NCI-H345 treated with DMSO at 0.1 percent for 48 hours (cell line): ENCODE measurements around the gene FER.
"Not testable (repeated sequence)": the region's sequence is repeated elsewhere in the genome, so short reads cannot be mapped to it uniquely, and the experiment has no call there.

Experiments
- DNase-seq: peaks from one replicate; lab custom pipeline; 2025; ENCODE audit not compliant: unreplicated experiment; lab: John Stamatoyannopoulos, UW

FER gene

DNA sequence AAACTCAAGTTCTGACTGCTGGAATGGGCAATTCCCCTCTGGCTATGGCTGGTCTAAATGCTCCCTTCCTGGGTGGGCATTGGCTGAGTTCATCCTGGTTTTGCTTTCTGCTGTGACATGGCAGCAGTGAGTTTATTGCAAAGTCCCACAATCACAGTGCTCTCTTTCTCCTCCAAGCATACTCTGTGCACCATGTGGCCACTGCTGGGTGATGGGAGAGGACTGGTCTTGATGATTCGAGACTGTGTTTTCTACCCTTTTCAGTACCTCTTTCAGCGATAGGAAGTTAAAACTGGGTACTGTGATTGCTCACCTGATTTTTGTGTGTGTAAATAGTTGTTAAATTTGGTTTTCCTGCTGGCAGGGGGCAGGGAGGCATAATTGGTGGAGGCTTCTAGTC is 49.7 kb downstream of the FER start:
- no peak for DNase-seq

DNA sequence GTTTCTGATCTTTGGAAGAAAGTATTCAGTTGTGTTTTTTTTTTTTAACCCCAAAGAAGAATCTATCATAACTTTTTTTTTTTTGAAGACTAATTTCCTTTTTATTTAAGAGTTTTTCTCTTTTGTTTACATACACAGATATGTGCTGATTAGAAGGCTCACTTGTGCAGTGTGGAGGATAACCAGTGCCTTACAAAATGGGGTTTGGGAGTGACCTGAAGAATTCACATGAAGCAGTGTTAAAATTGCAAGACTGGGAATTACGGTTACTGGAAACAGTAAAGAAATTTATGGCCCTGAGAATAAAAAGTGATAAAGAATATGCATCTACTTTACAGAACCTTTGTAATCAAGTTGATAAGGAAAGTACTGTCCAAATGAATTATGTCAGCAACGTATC is 50.3 kb downstream of the FER start:
- DNase-seq: no peak

DNA sequence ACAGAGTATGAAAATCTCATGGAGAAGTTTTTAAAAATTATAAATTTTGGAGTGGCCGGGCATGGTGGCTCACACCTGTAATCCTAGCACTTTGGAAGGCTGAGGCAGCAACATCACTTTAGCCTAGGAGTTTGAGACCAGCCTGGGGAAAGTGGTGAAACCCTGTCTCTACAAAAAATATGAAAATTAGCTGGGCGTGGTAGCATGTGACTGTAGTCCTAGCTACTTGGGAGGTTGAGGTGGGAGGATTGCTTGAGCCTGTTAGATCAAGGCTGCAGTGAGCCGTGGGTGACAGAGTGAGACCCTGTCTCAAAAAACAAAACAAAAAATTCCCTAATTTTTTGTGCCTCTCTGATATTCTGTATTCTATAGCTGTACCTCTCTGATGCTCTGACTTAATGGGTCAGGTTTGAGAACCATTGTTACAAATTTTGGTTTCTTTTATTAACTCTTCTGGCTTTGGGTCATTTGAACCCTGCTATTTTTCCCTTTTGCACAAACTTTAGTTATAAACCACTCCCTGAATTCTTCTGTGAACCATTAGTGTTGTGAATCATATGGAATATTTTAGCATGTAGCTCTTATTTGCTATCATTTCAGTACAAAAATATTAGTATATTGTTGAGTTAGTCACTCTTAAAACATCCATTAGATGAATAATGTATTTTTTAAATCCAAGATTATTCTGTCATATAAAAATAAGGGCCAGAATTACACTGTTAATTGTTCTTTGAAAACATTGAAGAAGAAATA is 51.0 kb downstream of the FER start:
- DNase-seq: no peak

DNA sequence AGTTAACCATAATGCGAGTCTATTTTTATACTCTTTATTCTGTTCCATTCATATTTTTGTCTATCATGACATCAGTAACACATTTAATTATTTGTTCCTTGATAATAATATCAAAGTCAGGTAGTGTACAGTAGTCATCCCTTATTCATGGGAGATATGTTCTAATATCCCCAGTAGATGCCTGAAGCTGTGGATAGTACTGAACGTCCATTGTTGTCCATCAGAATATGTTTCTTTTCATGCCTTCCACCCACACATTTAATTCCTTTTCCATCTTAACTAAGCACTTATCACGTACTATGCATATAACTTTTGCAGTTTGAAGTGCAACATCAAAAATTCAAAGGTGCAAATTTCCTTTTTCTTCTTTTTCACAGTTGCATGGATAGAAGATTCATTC is 53.6 kb downstream of the FER start:
- no peak for DNase-seq

DNA sequence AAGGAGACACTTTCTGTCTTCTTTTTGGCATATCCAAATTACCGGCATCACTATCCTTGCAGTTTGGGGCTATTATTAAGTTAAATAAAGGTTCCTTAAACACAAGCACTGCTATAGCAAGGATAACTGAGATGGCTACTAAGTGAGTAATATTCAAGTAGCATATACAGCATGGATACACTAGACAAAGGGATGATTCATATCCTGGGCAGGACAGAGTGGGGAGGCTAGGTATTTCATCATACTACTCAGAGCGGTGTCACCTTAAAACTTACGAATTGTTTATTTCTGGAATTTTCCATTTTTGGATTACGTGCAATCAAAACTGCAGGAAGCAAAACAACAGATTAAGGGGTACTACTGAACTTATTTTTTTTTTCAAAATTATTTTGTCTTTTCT is 54.1 kb downstream of the FER start:
- no peak for DNase-seq

DNA sequence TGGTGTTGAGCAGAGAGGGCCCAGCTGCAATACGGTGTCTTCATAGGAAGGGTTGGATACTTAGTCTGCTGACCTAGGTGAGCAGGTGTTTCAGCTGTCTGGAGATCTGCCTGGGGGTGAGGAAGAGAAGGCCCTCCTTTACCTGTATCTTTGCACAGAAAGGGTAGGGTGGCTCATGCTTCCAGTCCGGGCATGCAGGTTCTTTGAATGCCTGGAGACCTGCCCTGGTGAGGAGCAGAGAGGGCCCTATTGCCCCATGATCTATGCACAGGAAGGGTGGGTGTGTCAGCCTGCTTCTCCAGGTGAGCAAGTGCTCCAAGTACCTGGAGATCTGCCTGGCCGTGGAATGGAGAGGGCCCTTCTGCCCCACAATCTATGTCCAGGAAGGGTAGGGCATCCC is 63.0 kb downstream of the FER start:
- no peak for DNase-seq

DNA sequence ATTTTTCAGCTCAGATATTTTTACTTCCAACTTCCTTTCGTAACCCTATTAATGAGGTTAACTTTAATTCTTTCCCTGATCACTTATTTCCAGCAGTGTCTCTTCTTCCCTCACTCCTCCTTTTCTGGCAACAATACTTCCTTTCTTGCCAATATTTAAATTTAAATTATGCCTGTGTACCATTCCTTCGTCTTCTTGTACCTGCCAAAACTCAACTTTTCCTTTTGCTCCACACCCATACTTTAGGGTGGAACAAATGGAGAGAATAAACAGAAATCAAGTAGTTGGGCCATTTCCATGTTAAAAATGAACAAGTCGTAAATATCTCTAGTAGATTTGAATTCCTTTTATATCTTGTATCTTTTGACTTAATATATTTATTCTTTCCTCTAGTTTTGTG is 66.0 kb downstream of the FER start:
- DNase-seq: no peak

DNA sequence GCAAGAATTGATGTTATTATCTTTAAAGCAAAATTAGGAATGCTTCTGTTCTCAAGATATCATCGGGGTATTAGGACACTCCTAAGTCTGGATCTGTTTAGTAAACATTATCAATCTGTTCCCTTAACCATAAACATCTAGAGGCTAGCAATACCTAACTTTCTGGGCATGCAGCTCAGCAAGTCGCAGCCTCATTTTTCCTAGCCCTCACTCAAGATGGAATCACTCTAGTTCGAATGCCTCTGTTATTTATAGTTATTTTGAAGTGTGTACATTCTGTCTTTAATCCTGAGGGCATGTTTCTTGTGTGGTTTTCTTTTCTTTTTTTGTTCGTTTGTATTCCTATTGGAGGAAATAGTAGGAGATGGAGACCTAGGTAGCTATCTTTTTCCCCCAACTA is 66.9 kb downstream of the FER start:
- no peak for DNase-seq

DNA sequence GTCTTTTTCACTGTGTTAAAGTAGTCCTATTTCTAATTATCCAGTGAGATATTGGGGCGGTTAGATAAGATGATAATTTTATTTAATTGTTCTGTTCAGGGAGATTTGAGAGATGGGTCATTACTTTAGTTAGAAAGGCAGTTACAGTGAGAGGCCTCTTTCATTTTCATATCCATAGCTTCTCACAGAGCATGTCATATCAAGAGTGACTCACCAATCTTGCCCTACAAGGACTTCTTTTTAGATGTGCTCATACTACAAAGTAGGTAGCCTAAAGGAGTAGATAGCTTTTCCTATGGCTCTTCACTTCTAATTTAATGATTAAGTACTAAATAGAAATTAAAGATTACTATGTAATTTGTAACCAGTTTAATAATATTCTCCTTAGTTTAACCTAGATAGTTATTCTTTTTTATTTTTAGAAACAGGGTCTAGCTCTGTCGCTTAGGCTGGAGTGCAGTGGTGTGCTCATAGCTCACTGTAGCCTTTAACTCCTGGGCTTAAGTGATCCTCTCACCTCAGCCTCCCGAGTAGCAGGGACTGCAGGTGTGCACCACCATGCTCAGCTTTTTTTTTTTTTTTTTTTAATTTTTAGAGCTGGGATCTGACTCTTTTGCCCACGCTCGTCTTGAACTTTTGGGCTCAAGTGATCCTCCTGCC is 71.0 kb downstream of the FER start:
- no peak for DNase-seq

DNA sequence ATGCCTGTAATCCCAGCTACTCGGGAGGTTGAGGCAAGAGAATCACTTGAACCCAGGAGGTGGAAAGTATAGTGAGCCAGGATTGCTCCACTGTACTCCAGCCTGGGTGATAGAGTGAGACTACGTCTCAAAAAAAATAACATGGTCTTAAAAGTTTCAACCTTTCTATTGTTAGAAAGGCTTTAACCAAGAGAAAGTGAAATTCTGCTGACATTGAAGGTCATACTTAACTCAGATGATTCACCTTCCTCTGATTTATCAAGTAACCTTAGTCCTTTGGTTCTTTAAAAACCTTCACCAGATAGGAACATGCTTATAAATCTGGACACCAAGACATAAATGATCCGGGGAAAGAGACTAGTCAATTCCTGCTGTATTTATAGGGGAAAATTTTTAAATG is 73.3 kb downstream of the FER start:
- no peak for DNase-seq

DNA sequence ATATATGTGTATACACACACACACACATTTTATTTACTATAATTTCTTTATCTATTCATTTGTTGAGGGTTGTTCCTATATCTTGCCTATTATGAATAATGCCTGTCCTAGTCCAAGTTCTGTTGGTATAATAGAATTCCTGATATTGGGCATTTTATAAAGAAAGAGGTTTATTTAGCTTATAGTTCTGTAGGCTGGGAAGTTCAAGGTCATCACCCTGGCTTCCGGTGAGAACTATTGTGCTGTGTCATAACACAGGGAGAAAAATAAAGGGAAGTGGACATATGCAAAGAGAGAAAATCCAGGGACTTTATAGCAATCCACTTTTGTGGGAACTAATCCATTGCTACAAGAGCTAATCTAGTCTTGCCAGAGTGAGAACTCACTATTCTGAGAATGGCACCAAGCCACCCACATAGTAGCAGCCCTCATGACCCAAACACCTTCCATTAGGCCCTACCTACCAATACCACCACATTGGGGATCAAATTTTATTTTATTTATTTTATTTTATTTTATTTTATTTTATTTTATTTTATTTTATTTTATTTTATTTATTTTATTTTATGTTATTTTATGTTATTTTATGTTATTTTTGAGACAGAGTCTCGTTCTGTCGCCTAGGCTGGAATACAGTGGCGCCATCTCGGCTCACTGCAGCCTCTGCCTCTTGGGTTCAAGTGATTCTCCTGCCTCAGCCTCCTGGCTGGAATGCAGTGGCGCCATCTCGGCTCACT is 74.7 kb downstream of the FER start:
- no peak for DNase-seq

DNA sequence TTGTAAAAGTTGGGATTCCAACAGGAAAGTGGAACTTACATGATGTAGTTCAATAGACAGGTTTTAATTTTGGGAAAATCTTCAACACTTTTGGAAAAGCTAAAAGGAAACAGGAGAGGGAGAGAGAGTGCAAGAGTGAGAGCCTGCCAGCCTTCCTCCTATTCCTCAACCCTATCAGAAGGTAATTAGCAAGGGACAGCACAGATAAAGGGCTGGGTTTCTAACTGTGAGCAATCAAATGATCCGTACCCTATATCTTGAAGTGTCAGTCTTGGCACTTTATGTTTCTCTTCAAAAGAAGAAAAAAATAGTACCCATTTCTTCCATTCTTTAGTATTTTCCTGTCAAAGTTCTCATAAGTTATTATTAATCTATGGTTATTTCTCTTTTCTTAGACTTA is 79.4 kb downstream of the FER start:
- DNase-seq: no peak

DNA sequence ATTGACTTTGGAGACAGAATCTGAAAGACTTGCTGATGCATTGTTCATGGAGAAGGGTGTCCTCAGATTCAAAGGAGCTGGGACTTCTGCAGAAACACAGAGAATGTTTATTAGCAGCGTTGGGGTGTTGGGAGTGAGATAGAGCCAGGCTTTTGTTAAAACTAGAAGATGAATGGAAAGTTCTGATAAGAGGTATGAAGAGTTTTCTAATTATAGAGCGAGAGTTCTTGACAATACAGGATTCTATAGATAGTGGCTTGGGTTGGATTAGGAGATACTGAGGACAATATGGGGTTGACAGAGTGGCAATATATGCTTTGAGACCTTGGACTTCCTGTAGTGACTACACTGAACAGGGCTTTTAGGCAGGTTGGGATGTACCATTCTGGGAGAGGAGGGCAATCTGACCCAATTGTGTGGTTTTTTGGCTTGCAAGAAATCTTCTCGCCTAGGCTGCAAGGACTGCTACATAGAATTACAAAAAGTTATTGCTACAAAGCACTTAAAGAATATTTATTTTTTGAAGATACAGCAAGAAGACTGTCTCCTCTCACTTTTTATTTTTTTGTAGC is 83.1 kb downstream of the FER start:
- DNase-seq: no peak

DNA sequence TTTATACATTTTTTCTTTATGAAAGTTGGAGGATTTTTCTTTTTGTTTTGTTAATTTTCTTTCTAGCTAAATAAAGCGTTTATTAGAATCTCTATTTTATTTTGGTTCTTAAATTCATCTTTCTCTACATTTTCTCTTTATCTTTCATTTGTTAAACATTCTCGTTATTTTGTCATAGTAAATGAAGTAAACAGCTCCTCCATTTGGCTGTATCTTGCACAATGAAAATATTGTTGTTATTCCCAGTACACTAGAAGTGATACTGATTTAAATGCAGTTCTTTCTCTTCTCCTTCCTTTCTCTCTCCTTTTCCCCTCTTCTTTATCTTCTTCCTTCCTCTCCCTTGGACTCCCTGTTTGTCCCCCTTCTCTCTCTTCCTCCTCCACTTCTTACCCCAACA is 88.8 kb downstream of the FER start:
- no peak for DNase-seq

DNA sequence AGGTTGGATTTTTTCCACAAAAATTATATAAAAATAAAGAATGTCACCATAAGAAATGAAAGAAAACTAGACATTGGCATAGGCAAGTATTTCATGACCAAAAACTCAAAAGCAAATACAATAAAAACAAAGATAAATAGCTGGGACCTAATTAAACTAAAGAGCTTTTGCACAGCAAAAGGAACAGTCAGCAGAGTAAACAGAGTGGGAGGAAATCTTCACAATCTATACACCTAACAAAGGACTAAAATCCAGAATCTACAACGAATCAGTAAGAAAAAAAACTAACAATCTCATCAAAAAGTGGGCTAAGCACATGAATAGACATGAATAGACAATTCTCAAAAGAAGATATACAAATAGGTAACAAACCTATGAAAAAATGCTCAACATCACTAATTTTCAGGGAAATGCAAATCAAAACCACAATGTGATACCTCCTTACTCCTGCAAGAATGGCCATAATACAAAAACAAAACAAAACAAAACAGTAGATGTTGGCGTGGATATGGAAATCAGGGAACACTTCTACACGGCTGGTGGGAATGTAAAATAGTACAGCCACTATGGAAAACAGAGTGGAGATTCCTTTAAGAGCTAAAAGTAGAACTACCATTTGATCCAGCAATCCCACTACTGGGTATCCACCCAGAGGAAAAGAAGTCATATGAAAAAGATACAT is 94.7 kb downstream of the FER start:
- not testable (repeated sequence) for DNase-seq

DNA sequence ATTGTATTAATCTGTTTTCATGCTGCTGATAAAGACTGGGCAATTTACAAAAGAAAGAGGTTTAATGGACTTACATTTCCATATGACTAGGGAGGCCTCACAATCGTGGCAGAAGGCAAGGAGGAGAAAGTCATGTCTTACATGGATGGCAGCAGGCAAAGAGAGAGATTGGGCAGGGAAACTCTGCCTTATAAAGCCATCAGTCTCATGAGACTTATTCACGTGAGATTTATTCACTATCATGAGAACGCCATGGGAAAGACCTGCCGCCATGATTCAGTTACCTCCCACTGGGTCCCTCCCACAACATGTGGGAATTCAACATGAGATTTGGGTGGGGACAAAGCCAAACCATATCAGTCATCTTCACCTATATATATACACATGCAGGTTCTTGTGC is 103.4 kb downstream of the FER start:
- not testable (repeated sequence) for DNase-seq

DNA sequence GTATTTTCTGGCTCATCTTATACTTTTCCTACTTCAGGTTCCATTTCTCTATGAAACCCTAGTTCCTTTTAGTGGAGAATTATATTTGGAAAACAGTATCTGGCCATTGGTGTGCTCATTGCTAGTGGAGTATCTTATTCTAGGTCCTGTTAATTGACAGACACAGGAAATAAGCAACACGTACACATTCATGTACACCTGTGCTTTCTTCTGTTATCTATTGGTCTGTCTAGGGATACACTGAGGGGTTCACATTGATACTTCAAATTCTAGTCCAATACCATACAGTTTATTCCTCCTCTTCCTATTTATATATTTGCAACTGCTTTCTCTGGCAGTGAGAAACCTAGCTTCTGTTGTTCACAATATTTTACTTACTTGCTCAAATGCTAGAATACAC is 110.2 kb downstream of the FER start:
- no peak for DNase-seq

DNA sequence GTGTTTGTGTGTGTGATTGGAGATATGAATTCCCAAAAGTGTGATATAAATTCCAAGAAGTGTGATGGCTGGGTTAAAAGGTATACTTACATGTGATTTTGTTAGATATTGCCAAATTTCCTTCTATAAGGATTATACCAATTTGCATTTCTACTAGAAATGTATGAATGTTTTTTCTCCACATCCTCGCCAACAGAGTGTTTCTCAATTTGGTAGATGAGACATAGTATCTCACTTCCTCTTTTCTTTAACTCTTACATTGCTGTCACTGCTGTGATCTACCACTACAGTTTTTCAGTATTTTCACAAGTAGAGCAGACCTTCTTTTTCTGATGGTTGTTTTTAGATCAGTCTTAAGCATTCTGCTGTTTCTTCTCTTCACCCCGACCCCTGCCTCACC is 111.3 kb downstream of the FER start:
- no peak for DNase-seq

DNA sequence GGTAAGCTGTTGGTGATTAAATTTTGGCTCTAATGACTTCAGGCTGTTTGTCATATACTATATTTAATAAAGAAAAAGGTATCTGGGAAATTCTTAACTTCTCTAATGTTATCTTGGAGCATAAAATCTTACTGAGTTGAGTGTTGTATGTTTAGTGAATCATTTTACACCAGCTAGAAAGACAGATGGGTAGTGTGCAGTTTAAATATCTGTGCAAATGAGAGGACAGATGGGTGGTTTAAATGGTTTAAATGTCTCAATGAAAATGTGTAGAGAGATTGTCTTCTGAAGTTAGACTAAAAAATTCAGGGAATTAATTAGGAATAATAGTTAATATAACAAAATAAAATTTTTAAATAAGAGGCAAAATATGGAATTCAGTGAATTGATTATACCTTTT is 114.5 kb downstream of the FER start:
- DNase-seq: no peak

DNA sequence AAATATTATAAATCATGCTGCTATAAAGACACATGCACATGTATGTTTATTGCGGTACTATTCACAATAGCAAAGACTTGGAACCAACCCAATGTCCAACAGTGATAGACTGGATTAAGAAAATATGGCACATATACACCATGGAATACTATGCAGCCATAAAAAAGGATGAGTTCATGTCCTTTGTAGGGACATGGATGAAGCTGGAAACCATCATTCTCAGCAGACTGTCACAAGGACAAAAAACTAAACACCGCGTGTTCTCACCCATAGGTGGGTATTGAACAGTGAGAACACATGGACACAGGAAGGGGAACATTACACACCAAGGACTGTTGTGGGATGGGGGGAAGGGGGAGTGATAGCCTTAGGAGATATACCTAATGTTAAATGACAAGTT is 118.4 kb downstream of the FER start:
- DNase-seq: not testable (repeated sequence)

DNA sequence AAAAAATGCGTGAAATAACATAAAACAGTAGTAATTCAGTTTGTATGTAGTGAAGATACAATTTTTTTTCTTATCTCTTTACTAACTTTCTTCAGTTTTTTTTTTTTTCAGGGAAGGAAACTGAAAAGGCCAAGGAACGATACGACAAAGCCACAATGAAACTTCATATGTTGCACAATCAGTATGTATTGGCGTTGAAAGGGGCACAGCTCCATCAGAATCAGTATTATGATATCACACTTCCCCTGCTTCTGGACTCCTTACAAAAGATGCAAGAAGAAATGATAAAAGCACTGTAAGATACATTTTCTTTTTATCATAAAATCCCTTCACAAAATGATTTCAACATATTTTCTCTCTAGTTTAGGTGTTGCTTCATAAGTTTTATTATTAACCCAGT is 120.0 kb downstream of the FER start:
- DNase-seq: no peak
